ENCODE results near the gene PICALM.
"Not testable (repeated sequence)": the region's sequence is repeated elsewhere in the genome, so short reads cannot be mapped to it uniquely, and the experiment has no call there.

PICALM gene
- 189 to 245 reads per million in 2 donors for total RNA-seq

- peak; percentile 95 for DNase-seq
These were observed at the start of gene PICALM for GRCh38 chr11:86068951-86069407. TSS of gene PICALM (minus strand) at chr11:86069084. CDS start at chr11:86068780, 304 bp downstream.

- no peak for DNase-seq
These were observed 49.4 kb upstream of the PICALM start for GRCh38 chr11:86118253-86118652.

GRCh38 chr11:86117712-86118063, 48.8 kb upstream of the PICALM start:
- DNase-seq = no peak

- DNase-seq = no peak
These were observed 48.3 kb upstream of the PICALM start for GRCh38 chr11:86117001-86117711.

GRCh38 chr11:86116386-86116726, 47.5 kb upstream of the PICALM start:
- no peak for DNase-seq

- DNase-seq = no peak
These were observed 46.9 kb upstream of the PICALM start for GRCh38 chr11:86115542-86116385.

- DNase-seq = no peak
These were observed 40.2 kb upstream of the PICALM start for GRCh38 chr11:86108890-86109638.

- DNase-seq = no peak
These were observed 39.3 kb upstream of the PICALM start for GRCh38 chr11:86108191-86108590.

GRCh38 chr11:86106916-86107315, 38.0 kb upstream of the PICALM start:
- no peak for DNase-seq

GRCh38 chr11:86106031-86106430, 37.1 kb upstream of the PICALM start:
- not testable (repeated sequence) for DNase-seq

- not testable (repeated sequence) for DNase-seq
These were observed 36.7 kb upstream of the PICALM start for GRCh38 chr11:86105601-86106000.

- DNase-seq = no peak
These were observed 34.9 kb upstream of the PICALM start for GRCh38 chr11:86103808-86104207.

- DNase-seq = no peak
These were observed 33.1 kb upstream of the PICALM start for GRCh38 chr11:86101941-86102407.

- no peak for DNase-seq
These were observed 32.6 kb upstream of the PICALM start for GRCh38 chr11:86101493-86101892.

GRCh38 chr11:86099874-86100273, 31.0 kb upstream of the PICALM start:
- DNase-seq = no peak

GRCh38 chr11:86097980-86098379, 29.1 kb upstream of the PICALM start:
- no peak for DNase-seq

GRCh38 chr11:86091566-86091965, 22.7 kb upstream of the PICALM start:
- DNase-seq = no peak

GRCh38 chr11:86091086-86091485, 22.2 kb upstream of the PICALM start:
- no peak for DNase-seq

- DNase-seq = no peak
These were observed 20.8 kb upstream of the PICALM start for GRCh38 chr11:86089659-86090058.

- DNase-seq = not testable (repeated sequence)
These were observed 18.8 kb upstream of the PICALM start for GRCh38 chr11:86087688-86088087.

- no peak for DNase-seq
These were observed 18.4 kb upstream of the PICALM start for GRCh38 chr11:86087256-86087655.

GRCh38 chr11:86081455-86081854, 12.6 kb upstream of the PICALM start:
- no peak for DNase-seq

GRCh38 chr11:86079421-86079820, 10.5 kb upstream of the PICALM start:
- DNase-seq = no peak

Data from activated gamma-delta T cell (primary cell).